GM21526 (cell line): ENCODE measurements around the gene VAPA.
"Not testable (repeated sequence)": the region's sequence is repeated elsewhere in the genome, so short reads cannot be mapped to it uniquely, and the experiment has no call there.

ENCODE experiments used
- ATAC-seq: cut with Tn5 transposase; IDR thresholded peaks from one replicate; pipeline ENCODE4 v1.9.1; 2021; ENCODE audit warnings: moderate library complexity; ENCODE audit not compliant: unreplicated experiment, low FRiP score

VAPA gene

GRCh38 chr18:9885170-9886004, 28.4 kb upstream of the VAPA start, which contains the start of gene TXNDC2:
TXNDC2 (plus strand) TSS chr18:9885973; CDS start chr18:9886681, 708 bp downstream.
- no peak for ATAC-seq

GRCh38 chr18:9886005-9886348, 27.8 kb upstream of the VAPA start:
- ATAC-seq = no peak

- no peak for ATAC-seq
Observed at GRCh38 chr18:9887992-9888391, 25.8 kb upstream of the VAPA start.

- ATAC-seq = no peak
Observed at GRCh38 chr18:9890196-9890595, 23.6 kb upstream of the VAPA start.

GRCh38 chr18:9890957-9891356, 22.9 kb upstream of the VAPA start:
- ATAC-seq = no peak

- not testable (repeated sequence) for ATAC-seq
Observed at GRCh38 chr18:9891515-9891914, 22.3 kb upstream of the VAPA start.

- no peak for ATAC-seq
Observed at GRCh38 chr18:9894454-9895068, 19.3 kb upstream of the VAPA start.

GRCh38 chr18:9897129-9897528, 16.7 kb upstream of the VAPA start:
- ATAC-seq = no peak

- ATAC-seq = not testable (repeated sequence)
Observed at GRCh38 chr18:9897787-9898291, 16.0 kb upstream of the VAPA start.

- ATAC-seq = no peak
Observed at GRCh38 chr18:9898792-9899549, 14.8 kb upstream of the VAPA start.

- not testable (repeated sequence) for ATAC-seq
Observed at GRCh38 chr18:9899550-9899930, 14.3 kb upstream of the VAPA start.

GRCh38 chr18:9900699-9901098, 13.1 kb upstream of the VAPA start:
- ATAC-seq = no peak

GRCh38 chr18:9901377-9901776, 12.4 kb upstream of the VAPA start:
- no peak for ATAC-seq

GRCh38 chr18:9902264-9902663, 11.6 kb upstream of the VAPA start:
- ATAC-seq = not testable (repeated sequence)

- ATAC-seq = no peak
Observed at GRCh38 chr18:9902832-9903231, 11.0 kb upstream of the VAPA start.

- ATAC-seq = no peak
Observed at GRCh38 chr18:9905401-9905922, 8.4 kb upstream of the VAPA start.

GRCh38 chr18:9906481-9906880, 7.3 kb upstream of the VAPA start:
- ATAC-seq = no peak

- ATAC-seq = no peak
Observed at GRCh38 chr18:9907867-9908266, 5.9 kb upstream of the VAPA start.

- ATAC-seq = no peak
Observed at GRCh38 chr18:9910071-9910470, 3.7 kb upstream of the VAPA start.

GRCh38 chr18:9910661-9911060, 3.2 kb upstream of the VAPA start:
- no peak for ATAC-seq

GRCh38 chr18:9911226-9911625, 2.6 kb upstream of the VAPA start:
- no peak for ATAC-seq
